HEK293 (cell line): ENCODE results near the gene EXOC8.

Experiments used
- CTCF ChIA-PET: fragments of 350-600 bp; formaldehyde crosslinking; extraction: SDS; loops from one replicate; lab custom pipeline; 2021; ENCODE audit warnings: antibody characterized with exemption; lab: Yijun Ruan, JAX
- POLR2A ChIA-PET: fragments of 300-600 bp; formaldehyde crosslinking; extraction: SDS; loops from one replicate; lab custom pipeline; 2020; ENCODE audit warnings: antibody characterized with exemption, inconsistent platforms; lab: Yijun Ruan, JAX
- H3K27ac ChIP-seq: fragments of 200-500 bp; sonication (Bioruptor generic); 2 replicates; pipeline ENCODE4 v1.5.1; 2014; ENCODE audit warnings: low read depth, low read length, control low read depth, inconsistent platforms; ENCODE audit errors: extremely low read depth
- H3K36me3 ChIP-seq, 2 experiments: fragments of 200-500 bp in 1 of 2; sonication (Bioruptor generic) in 1 of 2; 1 replicate in 1 of 2; 2 replicates in 1 of 2; pipeline ENCODE4 v1.5.1; 2014 to 2017; ENCODE audit warnings: inconsistent platforms in 2 of 2, low read length in 2 of 2; ENCODE audit not compliant: control insufficient read depth in 2 of 2, insufficient read depth in 1 of 2
- H3K4me1 ChIP-seq: fragments of 200-500 bp; sonication (Bioruptor generic); 2 replicates; pipeline ENCODE4 v1.5.1; 2014; ENCODE audit warnings: mild to moderate bottlenecking, low read length, inconsistent platforms; ENCODE audit not compliant: control insufficient read depth, insufficient read depth
- H3K4me3 ChIP-seq: 2 replicates; pipeline ENCODE4 v1.5.1; 2011; ENCODE audit warnings: low read depth, mild to moderate bottlenecking, control low read depth, low read length, moderate library complexity
- H3K9me3 ChIP-seq: fragments of 200-500 bp; sonication (Bioruptor generic); 2 replicates; pipeline ENCODE4 v1.5.1; 2014; ENCODE audit warnings: low read depth, low read length, inconsistent platforms; ENCODE audit not compliant: control insufficient read depth, insufficient read depth
- BCL11A ChIP-seq: fragments of 450-650 bp; formaldehyde crosslinking; IDR thresholded peaks from 2 replicates; pipeline ENCODE4 v1.5.1; 2016; ENCODE audit warnings: low read depth, missing biosample characterization, missing genetic modification characterization
- FEZF1 ChIP-seq: fragments of 450-650 bp; formaldehyde crosslinking; IDR thresholded peaks from 2 replicates; pipeline ENCODE4 v1.5.1; 2016; ENCODE audit warnings: missing biosample characterization, missing genetic modification characterization
- IKZF3 ChIP-seq: fragments of 450-650 bp; IDR thresholded peaks from 2 replicates; pipeline ENCODE4 v1.5.0; 2018; ENCODE audit warnings: missing biosample characterization, mild to moderate bottlenecking, missing genetic modification characterization, moderate library complexity
- OVOL3 ChIP-seq: fragments of 450-650 bp; formaldehyde crosslinking; IDR thresholded peaks from 2 replicates; pipeline ENCODE4 v1.5.1; 2016; ENCODE audit warnings: missing biosample characterization, missing genetic modification characterization
- PRDM1 ChIP-seq: fragments of 450-650 bp; formaldehyde crosslinking; IDR thresholded peaks from 2 replicates; pipeline ENCODE4; 2016; ENCODE audit warnings: missing biosample characterization, missing genetic modification characterization
- SCRT2 ChIP-seq: fragments of 450-650 bp; formaldehyde crosslinking; IDR thresholded peaks from 2 replicates; pipeline ENCODE4 v1.5.1; 2016; ENCODE audit warnings: missing biosample characterization, missing genetic modification characterization
- ZBTB1 ChIP-seq: fragments of 450-650 bp; formaldehyde crosslinking; IDR thresholded peaks from 2 replicates; pipeline ENCODE4 v1.5.1; 2016; ENCODE audit warnings: missing biosample characterization, missing genetic modification characterization
- ZBTB48 ChIP-seq: fragments of 450-650 bp; formaldehyde crosslinking; IDR thresholded peaks from 2 replicates; pipeline ENCODE4 v1.5.1; 2016; ENCODE audit warnings: missing biosample characterization, missing genetic modification characterization
- ZBTB8A ChIP-seq: fragments of 450-650 bp; formaldehyde crosslinking; IDR thresholded peaks from 2 replicates; pipeline ENCODE4 v1.5.1; 2016; ENCODE audit warnings: missing biosample characterization, missing genetic modification characterization
- ZEB2 ChIP-seq: fragments of 450-650 bp; formaldehyde crosslinking; IDR thresholded peaks from 2 replicates; pipeline ENCODE4 v1.5.1; 2016; ENCODE audit warnings: missing biosample characterization, missing genetic modification characterization
- ZNF140 ChIP-seq: fragments of 450-650 bp; formaldehyde crosslinking; IDR thresholded peaks from 2 replicates; pipeline ENCODE4 v1.5.1; 2016; ENCODE audit warnings: missing biosample characterization, missing genetic modification characterization
- ZNF24 ChIP-seq: fragments of 450-650 bp; formaldehyde crosslinking; IDR thresholded peaks from 2 replicates; pipeline ENCODE4 v1.5.1; 2016; ENCODE audit warnings: missing biosample characterization, missing genetic modification characterization
- ZNF248 ChIP-seq: fragments of 450-650 bp; formaldehyde crosslinking; IDR thresholded peaks from 2 replicates; pipeline ENCODE4 v1.5.1; 2017; ENCODE audit warnings: missing biosample characterization, missing genetic modification characterization
- ZNF292 ChIP-seq: fragments of 450-650 bp; formaldehyde crosslinking; IDR thresholded peaks from 2 replicates; pipeline ENCODE4 v1.5.1; 2016; ENCODE audit warnings: low read depth, missing biosample characterization, missing genetic modification characterization, borderline replicate concordance
- ZNF324 ChIP-seq: fragments of 450-650 bp; formaldehyde crosslinking; IDR thresholded peaks from 2 replicates; pipeline ENCODE4 v1.5.1; 2016; ENCODE audit warnings: missing biosample characterization, missing genetic modification characterization
- ZNF530 ChIP-seq: fragments of 450-650 bp; formaldehyde crosslinking; IDR thresholded peaks from 2 replicates; pipeline ENCODE4 v1.5.1; 2016; ENCODE audit warnings: low read depth, missing biosample characterization, missing genetic modification characterization
- ZNF585B ChIP-seq: fragments of 450-650 bp; formaldehyde crosslinking; IDR thresholded peaks from 2 replicates; pipeline ENCODE4 v1.5.1; 2016; ENCODE audit warnings: missing biosample characterization, missing genetic modification characterization
- ZNF629 ChIP-seq: fragments of 450-650 bp; formaldehyde crosslinking; IDR thresholded peaks from 2 replicates; pipeline ENCODE4 v1.5.1; 2017; ENCODE audit warnings: missing biosample characterization, missing genetic modification characterization
- ZNF664 ChIP-seq: fragments of 450-650 bp; formaldehyde crosslinking; IDR thresholded peaks from 2 replicates; pipeline ENCODE4 v1.5.1; 2016; ENCODE audit warnings: missing biosample characterization, missing genetic modification characterization
- ZNF701 ChIP-seq: fragments of 450-650 bp; formaldehyde crosslinking; IDR thresholded peaks from 2 replicates; pipeline ENCODE4 v1.5.1; 2016; ENCODE audit warnings: missing biosample characterization, missing genetic modification characterization
- ZNF837 ChIP-seq: fragments of 450-650 bp; formaldehyde crosslinking; IDR thresholded peaks from 2 replicates; pipeline ENCODE4 v1.5.1; 2016; ENCODE audit warnings: missing biosample characterization, missing genetic modification characterization
- ZNF843 ChIP-seq: fragments of 450-650 bp; formaldehyde crosslinking; IDR thresholded peaks from 2 replicates; pipeline ENCODE4 v1.5.1; 2016; ENCODE audit warnings: missing biosample characterization, missing genetic modification characterization
- ZXDB ChIP-seq: fragments of 450-650 bp; formaldehyde crosslinking; IDR thresholded peaks from 2 replicates; pipeline ENCODE4 v1.5.1; 2016; ENCODE audit warnings: missing biosample characterization, missing genetic modification characterization
- TF ChIP-seq, protein P1 (sequence below): fragments of 450-650 bp; formaldehyde crosslinking; IDR thresholded peaks from 2 replicates; pipeline ENCODE4; 2016; ENCODE audit warnings: missing biosample characterization, missing genetic modification characterization
- TF ChIP-seq, protein P2 (sequence below): fragments of 450-650 bp; formaldehyde crosslinking; IDR thresholded peaks from 2 replicates; pipeline ENCODE4 v1.5.1; 2016; ENCODE audit warnings: missing biosample characterization, missing genetic modification characterization
- TF ChIP-seq, protein P3 (sequence below): fragments of 450-650 bp; formaldehyde crosslinking; IDR thresholded peaks from 2 replicates; pipeline ENCODE4 v1.5.1; 2016; ENCODE audit warnings: missing biosample characterization, missing genetic modification characterization
- TF ChIP-seq, protein P4 (sequence below): fragments of 450-650 bp; formaldehyde crosslinking; IDR thresholded peaks from 2 replicates; pipeline ENCODE4 v1.5.1; 2016; ENCODE audit warnings: missing biosample characterization, missing genetic modification characterization
- TF ChIP-seq, protein P5 (sequence below): IDR thresholded peaks from 2 replicates; pipeline ENCODE4 v1.6.1; 2011; ENCODE audit warnings: mild to moderate bottlenecking, low read depth, low read length, borderline replicate concordance
- TF ChIP-seq, protein P6 (sequence below): fragments of 450-650 bp; formaldehyde crosslinking; IDR thresholded peaks from 2 replicates; pipeline ENCODE4 v1.5.1; 2017; ENCODE audit warnings: missing biosample characterization, missing genetic modification characterization

Gene EXOC8

DNA sequence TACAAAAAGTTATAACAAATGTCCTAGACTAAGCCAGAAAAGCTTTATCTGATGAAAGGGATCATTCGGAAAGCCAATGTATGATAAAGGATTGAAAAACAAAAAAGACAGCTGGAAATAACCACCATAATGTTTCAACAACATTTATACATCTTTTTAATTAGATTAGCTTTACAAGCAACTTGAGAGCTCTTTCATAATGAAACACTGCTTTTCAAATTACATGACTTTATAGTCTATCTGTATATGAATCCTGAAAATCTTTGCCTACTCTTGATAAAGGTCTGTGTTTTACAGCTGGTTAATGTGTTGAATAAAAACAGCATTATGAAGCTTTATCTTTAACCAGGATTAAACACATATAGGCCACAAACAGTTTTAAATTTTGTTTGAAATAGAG lies 26.0 kb upstream of the EXOC8 start:
- no peak overlapping the region for H3K4me3 ChIP-seq
- no peak overlapping the region for H3K27ac ChIP-seq
- peaks cover 10% of the 10 kb centered on the region; the same call in 1 of the 2 replicates for H3K4me1 ChIP-seq
- H3K36me3 ChIP-seq, result peaks cover 4 to 27% of the 10 kb centered on the region in 2 experiments
- H3K9me3 ChIP-seq, result no peaks in the 10 kb centered on the region
- ChIA-PET CTCF (interaction anchor here (0.6 to 7.1 kb wide), 4 partner anchors 47 to 240 kb away, joined by 3 to 87 read pairs (median 5); no protein-coding TSS in a partner anchor), POLR2A (interaction anchor here (0.7 to 1.2 kb wide), 3 partner anchors 11 to 57 kb away, joined by 3 read pairs; no protein-coding TSS in a partner anchor)
- TF ChIP-seq, protein P1, sequence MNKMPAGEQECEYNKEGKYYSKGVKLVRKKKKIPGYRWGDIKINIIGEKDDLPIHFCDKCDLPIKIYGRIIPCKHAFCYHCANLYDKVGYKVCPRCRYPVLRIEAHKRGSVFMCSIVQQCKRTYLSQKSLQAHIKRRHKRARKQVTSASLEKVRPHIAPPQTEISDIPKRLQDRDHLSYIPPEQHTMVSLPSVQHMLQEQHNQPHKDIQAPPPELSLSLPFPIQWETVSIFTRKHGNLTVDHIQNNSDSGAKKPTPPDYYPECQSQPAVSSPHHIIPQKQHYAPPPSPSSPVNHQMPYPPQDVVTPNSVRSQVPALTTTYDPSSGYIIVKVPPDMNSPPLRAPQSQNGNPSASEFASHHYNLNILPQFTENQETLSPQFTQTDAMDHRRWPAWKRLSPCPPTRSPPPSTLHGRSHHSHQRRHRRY (tag by site-specific recombination), result no peak
- TF ChIP-seq SCRT2 (tag by site-specific recombination), result no peak
- TF ChIP-seq ZNF140 (tag by site-specific recombination), result no peak
- TF ChIP-seq PRDM1 (tag by site-specific recombination), result no peak
- no peak for TF ChIP-seq ZBTB8A (tag by site-specific recombination)
- 0 out of 2 replicates have a peak, but pooled peaks have one; percentile 59 for TF ChIP-seq BCL11A (tag by site-specific recombination)
- TF ChIP-seq ZNF664 (tag by site-specific recombination), result no peak
- TF ChIP-seq ZNF324 (tag by site-specific recombination), result no peak
- TF ChIP-seq, protein P2, sequence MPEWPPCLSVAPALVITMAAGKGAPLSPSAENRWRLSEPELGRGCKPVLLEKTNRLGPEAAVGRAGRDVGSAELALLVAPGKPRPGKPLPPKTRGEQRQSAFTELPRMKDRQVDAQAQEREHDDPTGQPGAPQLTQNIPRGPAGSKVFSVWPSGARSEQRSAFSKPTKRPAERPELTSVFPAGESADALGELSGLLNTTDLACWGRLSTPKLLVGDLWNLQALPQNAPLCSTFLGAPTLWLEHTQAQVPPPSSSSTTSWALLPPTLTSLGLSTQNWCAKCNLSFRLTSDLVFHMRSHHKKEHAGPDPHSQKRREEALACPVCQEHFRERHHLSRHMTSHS (tag by site-specific recombination), result no peak
- no peak for TF ChIP-seq ZNF248 (tag by site-specific recombination)
- TF ChIP-seq, protein P3, sequence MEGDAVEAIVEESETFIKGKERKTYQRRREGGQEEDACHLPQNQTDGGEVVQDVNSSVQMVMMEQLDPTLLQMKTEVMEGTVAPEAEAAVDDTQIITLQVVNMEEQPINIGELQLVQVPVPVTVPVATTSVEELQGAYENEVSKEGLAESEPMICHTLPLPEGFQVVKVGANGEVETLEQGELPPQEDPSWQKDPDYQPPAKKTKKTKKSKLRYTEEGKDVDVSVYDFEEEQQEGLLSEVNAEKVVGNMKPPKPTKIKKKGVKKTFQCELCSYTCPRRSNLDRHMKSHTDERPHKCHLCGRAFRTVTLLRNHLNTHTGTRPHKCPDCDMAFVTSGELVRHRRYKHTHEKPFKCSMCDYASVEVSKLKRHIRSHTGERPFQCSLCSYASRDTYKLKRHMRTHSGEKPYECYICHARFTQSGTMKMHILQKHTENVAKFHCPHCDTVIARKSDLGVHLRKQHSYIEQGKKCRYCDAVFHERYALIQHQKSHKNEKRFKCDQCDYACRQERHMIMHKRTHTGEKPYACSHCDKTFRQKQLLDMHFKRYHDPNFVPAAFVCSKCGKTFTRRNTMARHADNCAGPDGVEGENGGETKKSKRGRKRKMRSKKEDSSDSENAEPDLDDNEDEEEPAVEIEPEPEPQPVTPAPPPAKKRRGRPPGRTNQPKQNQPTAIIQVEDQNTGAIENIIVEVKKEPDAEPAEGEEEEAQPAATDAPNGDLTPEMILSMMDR (tag by site-specific recombination), result no peak
- peak; percentile 72; the same call in 1 of the 2 replicates for TF ChIP-seq OVOL3 (tag by site-specific recombination)
- TF ChIP-seq, protein P4, sequence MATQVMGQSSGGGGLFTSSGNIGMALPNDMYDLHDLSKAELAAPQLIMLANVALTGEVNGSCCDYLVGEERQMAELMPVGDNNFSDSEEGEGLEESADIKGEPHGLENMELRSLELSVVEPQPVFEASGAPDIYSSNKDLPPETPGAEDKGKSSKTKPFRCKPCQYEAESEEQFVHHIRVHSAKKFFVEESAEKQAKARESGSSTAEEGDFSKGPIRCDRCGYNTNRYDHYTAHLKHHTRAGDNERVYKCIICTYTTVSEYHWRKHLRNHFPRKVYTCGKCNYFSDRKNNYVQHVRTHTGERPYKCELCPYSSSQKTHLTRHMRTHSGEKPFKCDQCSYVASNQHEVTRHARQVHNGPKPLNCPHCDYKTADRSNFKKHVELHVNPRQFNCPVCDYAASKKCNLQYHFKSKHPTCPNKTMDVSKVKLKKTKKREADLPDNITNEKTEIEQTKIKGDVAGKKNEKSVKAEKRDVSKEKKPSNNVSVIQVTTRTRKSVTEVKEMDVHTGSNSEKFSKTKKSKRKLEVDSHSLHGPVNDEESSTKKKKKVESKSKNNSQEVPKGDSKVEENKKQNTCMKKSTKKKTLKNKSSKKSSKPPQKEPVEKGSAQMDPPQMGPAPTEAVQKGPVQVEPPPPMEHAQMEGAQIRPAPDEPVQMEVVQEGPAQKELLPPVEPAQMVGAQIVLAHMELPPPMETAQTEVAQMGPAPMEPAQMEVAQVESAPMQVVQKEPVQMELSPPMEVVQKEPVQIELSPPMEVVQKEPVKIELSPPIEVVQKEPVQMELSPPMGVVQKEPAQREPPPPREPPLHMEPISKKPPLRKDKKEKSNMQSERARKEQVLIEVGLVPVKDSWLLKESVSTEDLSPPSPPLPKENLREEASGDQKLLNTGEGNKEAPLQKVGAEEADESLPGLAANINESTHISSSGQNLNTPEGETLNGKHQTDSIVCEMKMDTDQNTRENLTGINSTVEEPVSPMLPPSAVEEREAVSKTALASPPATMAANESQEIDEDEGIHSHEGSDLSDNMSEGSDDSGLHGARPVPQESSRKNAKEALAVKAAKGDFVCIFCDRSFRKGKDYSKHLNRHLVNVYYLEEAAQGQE, result no peak
- no peak for TF ChIP-seq ZNF837 (tag by site-specific recombination)
- no peak for TF ChIP-seq ZBTB1 (tag by site-specific recombination)
- TF ChIP-seq ZEB2 (tag by site-specific recombination), result peak; percentile 36; the same call in 1 of the 2 replicates
- peak; percentile 85 for TF ChIP-seq ZNF843 (tag by site-specific recombination)
- no peak for TF ChIP-seq ZBTB48 (tag by site-specific recombination)
- no peak for TF ChIP-seq ZNF629 (tag by site-specific recombination)
- TF ChIP-seq ZNF292 (tag by site-specific recombination), result no peak
- TF ChIP-seq ZNF530 (tag by site-specific recombination), result no peak
- peak; percentile 17; the same call in 1 of the 2 replicates for TF ChIP-seq IKZF3 (tag by site-specific recombination)
- TF ChIP-seq ZNF701 (tag by site-specific recombination), result no peak
- TF ChIP-seq ZXDB (tag by site-specific recombination), result peak; percentile 45
- TF ChIP-seq, protein P5, sequence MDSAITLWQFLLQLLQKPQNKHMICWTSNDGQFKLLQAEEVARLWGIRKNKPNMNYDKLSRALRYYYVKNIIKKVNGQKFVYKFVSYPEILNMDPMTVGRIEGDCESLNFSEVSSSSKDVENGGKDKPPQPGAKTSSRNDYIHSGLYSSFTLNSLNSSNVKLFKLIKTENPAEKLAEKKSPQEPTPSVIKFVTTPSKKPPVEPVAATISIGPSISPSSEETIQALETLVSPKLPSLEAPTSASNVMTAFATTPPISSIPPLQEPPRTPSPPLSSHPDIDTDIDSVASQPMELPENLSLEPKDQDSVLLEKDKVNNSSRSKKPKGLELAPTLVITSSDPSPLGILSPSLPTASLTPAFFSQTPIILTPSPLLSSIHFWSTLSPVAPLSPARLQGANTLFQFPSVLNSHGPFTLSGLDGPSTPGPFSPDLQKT, result no peak
- TF ChIP-seq FEZF1, result peak; percentile 79
- TF ChIP-seq, protein P6, sequence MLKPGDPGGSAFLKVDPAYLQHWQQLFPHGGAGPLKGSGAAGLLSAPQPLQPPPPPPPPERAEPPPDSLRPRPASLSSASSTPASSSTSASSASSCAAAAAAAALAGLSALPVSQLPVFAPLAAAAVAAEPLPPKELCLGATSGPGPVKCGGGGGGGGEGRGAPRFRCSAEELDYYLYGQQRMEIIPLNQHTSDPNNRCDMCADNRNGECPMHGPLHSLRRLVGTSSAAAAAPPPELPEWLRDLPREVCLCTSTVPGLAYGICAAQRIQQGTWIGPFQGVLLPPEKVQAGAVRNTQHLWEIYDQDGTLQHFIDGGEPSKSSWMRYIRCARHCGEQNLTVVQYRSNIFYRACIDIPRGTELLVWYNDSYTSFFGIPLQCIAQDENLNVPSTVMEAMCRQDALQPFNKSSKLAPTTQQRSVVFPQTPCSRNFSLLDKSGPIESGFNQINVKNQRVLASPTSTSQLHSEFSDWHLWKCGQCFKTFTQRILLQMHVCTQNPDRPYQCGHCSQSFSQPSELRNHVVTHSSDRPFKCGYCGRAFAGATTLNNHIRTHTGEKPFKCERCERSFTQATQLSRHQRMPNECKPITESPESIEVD, result peak; percentile 95
- no peak for TF ChIP-seq ZNF24 (tag by site-specific recombination)
- TF ChIP-seq ZNF585B, result no peak
